GM21786 (cell line): ENCODE measurements around the gene SCYL1.

Source experiments
- ATAC-seq: cut with Tn5 transposase; IDR thresholded peaks from one replicate; pipeline ENCODE4 v1.9.1; 2021; ENCODE audit not compliant: unreplicated experiment

Gene SCYL1

DNA sequence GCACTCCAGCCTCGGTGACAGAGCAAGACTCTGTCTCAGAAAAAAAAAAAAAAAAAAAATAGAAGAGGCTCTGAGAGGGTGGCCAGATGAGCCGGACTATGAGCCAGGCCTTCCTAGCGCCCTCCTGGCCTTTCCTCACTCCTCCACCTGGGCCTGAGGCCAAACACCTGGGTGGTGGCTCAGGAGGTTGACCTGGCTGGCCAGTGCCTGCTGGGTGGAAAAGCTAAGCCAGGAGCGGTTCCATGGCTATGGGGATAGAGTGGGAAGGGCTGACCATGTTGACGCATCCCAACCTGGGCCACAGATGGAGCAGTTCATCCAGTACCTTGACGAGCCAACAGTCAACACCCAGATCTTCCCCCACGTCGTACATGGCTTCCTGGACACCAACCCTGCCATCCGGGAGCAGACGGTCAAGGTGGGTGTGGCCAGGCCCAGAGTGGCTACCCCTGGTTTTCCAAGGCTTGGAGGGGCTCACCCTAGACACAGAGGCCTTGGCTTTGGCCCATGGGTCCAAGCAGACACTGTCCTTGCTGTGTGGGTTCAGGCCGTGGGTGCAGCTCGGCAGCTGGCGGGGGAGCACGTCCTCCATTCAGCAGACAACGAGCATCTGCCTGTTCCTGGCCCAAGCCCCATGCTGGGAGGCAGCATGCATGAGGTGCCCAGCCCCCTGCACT is 7.6 kb downstream of the SCYL1 start:
- ATAC-seq, result no peak

DNA sequence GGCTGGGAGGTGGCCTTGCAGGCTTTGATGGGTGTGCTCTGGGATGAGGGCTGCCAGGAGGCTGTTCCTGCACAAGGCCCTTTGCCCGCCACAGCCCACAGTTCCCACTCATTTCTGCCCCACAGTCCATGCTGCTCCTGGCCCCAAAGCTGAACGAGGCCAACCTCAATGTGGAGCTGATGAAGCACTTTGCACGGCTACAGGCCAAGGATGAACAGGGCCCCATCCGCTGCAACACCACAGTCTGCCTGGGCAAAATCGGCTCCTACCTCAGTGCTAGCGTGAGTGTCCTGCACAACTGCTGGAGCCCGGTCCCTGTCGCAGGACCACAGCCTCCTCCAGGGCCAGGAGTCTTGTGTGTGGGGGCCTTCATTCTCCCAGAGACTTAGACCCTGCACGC is 10.2 kb downstream of the SCYL1 start:
- ATAC-seq, result no peak

DNA sequence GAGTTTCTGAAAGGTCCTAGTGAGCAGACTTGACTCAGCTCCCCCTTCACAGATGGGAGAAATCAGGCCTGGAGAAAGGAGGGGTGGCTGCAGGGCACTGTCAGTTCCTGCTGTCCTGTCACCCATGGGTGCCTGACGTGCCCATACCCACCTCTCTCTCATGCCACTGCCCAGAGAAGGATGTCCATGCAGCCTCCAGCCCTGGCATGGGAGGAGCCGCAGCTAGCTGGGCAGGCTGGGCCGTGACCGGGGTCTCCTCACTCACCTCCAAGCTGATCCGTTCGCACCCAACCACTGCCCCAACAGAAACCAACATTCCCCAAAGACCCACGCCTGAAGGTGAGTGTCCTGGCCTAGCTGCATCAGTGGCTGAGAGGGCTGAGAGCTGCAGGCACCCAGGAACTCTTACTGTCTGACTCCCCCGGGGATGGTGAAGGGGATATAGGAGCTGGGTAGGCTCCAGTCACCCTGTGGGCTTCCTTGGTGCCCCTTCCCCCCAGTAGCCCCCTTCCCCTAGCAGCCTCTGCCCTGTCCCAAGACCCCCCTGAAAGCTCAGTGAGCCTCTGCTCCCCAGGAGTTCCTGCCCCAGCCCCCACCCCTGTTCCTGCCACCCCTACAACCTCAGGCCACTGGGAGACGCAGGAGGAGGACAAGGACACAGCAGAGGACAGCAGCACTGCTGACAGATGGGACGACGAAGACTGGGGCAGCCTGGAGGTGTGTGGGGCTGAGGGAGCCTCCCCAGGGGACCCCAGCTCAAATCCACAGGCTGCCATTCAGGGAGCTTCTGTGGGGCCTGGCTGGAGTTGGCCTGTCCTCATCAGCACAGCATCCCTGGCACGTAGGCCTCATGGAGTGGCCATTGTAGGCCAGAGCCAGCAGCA is 11.8 kb downstream of the SCYL1 start:
- ATAC-seq, result no peak

DNA sequence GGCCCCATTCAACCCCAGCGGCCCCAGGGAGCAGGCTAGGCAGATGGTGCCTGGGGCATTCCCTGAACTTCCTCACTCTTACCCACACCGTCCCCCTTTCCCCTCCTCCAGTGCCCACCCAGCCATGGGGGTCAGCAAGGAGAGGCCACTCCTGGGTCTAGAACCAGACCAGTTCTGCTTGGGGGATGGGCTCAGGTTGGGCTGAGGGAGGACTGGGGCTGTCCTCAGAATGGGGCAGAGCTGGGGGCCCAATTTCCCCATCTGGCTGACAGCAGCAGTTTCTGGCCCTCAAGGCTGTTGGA is 12.4 kb downstream of the SCYL1 start:
- no peak for ATAC-seq

DNA sequence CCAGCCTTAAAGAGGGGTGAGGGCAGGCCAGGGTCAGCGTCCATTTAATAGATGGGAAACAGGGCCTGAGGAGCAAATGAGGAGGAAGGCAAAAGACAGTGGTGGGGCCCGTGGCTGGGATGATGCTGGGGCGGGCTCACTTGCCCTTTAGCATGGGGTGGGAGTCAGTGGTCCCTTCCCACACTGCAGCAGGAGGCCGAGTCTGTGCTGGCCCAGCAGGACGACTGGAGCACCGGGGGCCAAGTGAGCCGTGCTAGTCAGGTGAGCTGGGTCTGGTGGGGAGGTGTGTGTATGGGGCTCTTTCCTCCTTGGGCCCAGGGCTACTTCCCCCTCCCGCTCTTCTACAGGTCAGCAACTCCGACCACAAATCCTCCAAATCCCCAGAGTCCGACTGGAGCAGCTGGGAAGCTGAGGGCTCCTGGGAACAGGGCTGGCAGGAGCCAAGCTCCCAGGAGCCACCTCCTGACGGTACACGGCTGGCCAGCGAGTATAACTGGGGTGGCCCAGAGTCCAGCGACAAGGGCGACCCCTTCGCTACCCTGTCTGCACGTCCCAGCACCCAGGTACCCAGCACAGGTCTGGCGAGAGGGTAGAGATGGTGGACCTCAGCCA is 12.8 kb downstream of the SCYL1 start:
- no peak for ATAC-seq

DNA sequence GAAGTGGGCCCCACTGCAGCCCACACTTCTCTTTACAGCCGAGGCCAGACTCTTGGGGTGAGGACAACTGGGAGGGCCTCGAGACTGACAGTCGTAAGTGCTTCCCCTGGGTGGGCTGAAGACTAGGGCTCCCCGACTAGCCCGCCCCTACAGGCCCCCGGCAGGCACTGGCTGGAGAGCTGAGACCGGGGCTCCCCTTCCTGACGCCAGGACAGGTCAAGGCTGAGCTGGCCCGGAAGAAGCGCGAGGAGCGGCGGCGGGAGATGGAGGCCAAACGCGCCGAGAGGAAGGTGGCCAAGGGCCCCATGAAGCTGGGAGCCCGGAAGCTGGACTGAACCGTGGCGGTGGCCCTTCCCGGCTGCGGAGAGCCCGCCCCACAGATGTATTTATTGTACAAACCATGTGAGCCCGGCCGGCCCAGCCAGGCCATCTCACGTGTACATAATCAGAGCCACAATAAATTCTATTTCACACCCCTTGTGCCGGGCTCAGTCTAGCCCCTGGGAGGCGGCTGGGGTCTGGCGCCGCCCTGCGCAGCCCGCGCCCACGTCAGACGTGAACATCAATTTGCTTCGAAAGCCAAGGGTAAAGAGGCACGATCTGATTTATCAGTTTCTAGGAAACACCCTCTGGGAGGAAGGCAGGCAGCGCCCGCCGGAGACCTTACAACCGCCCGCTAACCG is 13.5 kb downstream of the SCYL1 start:
- ATAC-seq, result no peak

DNA sequence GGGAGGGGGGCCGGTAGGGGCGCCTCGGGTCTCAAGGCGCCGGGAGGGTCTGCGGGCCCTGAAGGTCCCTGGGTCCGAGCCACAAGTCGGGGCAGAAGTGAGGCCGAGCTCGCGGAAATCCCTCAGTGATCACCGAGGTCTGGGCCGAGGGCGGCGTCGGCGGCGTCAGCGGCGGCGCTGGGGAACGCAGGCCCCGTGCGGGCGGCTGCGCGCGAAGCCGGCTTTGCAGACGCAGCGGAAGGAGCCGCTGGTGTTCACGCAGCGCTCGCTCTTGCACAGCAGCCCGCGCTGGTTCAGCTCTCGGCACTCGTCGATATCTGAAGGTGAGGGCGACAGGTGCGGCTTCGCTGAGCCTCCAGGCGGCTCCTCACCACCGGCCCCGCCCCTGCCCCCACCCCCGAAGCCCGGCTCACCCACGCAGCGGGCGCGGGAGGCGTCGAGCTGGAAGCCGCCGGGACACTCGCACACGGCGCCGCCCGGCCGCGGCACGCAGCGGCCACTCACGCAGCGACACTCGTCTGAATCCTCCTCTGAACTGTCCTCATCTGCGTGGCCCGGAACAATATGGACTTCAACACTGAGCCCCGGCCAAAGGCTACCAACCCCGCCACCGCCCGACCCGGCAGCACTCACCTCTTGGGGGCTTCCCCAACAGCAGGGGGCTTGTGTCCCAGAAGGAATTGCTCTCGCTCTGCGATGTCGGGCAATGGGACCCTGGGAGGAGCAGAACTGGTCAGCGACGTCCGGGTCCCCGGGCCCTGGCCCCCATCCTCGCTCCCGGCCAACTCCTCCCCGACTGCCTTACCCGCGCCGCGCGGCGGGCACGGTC is 14.2 kb downstream of the SCYL1 start:
- ATAC-seq, result no peak

DNA sequence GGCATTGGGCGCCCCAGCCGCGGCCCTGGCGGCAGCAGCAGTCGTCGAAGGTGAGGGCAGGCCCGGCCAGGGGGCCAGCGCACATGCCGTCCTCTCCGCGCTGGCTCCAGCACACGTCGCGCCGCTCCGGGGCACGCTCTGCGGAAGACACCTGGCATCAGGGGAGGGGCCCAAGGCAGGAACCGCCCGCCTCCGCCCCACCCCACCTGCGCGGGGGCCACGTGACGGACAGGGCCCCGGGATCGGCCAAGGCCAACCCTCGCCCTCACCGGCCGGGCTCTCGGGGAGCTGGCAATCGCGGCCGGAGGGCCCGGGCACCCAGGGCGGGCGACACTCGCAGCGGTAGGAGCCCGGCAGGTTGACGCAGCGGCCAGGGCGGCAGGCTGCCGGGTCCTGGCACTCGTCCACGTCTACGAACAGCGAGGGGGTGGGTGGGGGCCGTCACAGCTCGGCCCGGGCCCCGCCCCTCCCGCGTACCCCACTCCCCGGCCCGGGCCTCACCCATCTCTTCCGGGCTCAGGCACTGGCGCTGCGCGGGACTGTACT is 14.9 kb downstream of the SCYL1 start:
- ATAC-seq, result peak; percentile 39

DNA sequence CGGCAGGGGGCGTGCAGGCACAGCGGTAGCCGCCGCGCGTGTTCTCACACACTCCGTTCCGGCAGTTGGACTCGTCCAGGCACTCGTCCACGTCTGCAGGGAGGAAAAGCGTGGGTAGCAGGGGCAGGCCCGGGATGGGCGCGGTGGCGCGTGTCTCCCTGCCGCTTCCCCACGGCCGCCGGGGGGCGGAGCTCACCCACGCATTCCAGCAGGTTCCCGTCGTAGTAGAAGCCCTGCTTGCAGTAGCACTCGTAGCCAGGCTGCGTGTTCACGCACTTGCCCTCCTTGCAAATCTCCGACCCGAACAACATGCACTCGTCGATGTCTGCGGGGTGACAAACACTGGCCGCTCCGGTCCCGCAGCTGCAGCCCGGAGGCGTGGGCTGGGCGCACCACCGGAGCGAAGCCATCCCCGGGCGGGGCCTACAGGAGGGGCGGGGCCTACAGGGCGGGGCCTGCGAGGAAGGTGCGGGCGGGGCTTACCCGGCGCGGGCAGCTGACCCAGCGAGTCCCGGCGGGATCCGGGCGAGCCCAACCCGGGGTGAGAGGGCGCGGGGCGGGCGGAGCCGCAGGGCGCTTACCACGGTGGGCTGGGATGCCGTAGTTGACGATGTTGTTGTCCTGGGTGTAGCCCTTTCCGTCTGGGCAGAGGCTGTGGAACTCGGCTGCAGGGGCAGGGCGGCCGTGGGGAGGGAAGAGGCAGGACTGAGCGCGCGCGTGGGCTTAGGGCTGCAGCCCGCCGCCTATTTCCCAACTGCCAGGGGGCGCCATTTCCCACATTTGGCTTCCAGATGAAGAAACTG is 15.6 kb downstream of the SCYL1 start:
- ATAC-seq, result peak; percentile 63

DNA sequence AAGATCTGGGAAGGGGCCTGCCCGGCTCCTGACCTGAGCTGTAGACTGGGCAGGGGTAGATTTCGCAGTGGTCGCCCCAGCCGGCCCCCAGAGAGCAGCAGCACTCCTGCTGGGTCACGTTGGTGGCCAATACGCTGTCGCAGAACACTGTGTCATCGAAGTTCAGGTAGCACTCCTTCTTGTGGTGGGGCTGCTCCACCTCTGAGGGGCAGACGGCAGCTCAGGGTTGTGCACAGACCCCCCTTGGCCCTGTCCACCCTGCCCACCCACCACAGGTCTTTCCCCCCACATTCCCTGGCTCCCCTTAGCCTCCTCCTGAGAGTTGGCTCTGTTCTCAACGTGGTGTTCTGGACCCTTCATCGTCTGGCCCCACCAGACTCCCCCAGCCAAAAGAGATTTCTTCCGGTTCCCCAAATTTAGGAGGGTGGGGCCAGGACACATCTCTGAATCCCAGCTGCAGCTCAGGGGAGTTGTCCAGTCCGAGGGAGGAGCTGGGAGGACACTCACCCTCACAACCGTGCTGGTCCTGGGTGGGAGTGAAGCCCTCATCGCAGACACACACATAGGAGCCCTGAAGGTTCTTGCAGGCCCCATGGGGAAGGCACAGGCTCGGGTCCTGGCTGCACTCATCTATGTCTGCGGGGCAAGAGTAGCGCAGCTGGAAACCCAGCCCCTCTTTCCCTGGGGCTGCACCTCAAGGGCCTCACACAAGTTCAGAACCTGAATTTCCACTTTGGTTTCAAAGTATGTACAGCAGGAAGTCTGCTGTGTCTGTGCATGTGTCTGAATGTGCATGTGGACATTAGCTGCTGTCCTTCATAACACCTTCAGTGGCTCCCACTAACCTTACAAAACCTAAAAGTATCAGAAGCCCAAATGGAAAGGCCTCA is 16.5 kb downstream of the SCYL1 start:
- ATAC-seq, result no peak

DNA sequence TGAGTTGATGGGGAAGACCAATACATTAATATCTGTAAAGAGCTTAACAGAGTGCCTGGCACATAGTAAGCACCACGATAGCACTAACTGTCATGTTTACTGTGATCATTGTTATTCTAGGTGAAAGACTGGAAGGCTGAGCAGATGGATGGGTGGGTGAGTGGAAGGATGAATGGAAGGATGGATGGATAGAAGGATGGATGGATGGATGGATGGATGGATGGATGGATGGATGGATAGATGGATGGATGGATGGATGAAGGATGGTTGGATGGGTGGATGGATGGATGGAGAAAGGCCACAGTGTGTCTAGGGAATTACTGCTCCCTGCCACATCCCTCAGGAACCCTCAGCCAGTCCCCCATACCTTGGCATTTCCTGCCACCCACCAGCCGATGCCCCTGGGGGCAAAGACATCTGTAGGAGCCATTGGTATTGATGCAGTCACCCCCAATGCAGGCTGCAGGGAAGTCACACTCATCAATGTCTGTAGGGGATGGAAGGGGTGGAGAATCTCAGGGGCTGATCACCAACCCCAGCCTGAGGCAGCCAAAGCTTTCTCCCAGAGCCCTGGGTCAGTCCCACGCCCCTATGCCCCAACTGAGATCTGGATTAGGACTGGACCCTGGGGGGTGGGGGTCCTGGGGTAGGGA is 18.0 kb downstream of the SCYL1 start:
- ATAC-seq, result no peak

DNA sequence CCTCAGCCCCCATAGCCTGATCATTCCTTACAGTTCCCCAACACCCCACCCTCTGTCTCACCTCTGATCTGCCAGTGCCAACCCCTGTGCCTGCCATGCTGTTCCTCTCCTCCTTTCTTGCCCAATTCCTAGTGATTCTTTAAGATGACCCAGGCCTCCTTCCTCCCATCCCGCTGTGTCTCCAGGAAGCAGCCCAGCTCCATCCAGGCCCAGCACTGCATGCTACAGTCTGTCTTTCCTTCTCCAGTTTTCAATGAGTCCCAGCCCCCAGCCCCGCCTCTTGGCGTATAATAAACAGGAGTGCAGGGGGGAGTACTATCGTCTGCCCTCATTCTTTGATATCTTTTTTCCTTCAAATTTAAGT is 21.0 kb downstream of the SCYL1 start:
- ATAC-seq, result no peak

DNA sequence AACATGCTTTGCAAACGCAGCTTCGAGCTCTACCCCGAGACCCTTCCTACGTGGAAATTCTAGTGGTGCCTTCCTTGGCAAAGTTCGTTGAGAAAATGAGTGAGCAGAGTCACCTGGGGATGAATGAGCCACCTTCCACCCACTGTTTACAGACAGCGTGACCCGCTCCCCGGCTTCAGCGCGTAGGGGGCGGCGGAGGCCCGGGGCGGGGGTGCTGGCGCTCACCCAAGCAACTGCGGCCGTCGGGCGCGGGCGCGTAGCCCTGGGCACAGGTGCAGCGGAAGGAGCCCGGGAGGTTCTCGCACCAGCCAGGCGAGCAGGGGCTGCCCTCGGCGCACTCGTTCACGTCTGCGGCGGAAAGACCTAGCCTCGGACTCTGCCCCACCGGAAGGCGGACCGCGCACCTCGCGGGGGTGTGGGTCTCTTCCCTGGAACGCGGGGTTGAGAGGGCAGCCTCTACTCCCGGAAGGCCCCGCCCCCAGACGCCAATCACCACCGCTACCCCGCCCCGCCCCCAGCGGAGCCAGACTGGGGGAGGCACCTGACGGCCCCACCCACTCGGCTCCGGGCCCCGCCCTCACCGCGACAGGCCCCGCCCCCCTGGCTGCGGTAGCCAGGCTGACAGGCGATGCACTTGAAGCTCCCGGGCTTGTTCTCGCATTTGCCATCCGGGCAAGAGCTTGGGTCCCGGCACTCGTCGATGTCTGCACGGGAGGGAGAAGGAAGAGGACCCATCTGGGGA is 21.5 kb downstream of the SCYL1 start:
- ATAC-seq, result peak; percentile 63

DNA sequence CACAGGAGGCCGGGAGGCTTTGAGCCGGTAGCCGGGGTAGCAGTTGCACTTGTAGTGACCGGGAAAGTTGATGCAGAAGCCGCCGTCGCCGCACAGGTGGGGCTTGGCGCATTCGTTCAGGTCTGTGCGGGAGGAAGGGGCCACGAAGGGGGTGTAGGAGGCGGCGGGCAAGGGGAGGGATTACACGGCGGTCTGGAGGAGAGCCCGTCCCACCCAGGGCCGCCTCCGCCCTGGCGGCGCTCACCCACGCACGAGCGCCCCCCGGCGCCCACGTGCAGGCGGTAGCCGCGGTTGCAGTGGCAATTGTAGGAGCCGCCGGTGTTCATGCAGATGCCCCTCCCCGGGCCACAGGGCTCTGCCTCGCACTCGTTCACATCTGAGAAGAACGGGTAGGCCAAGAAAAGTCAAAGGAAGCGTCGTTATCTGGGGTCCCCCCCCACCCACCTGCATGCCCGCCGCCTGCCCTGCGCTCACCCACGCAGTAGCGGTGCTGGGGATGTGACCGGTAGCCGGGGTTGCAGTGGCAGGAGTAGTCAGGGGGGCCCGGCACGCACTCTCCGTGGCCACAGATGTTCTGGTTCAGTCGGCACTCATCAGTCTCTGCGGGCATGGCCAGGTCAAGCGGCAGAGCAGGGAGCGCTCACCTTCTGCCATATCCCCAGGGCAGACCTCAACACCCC is 22.7 kb downstream of the SCYL1 start:
- ATAC-seq, result no peak

DNA sequence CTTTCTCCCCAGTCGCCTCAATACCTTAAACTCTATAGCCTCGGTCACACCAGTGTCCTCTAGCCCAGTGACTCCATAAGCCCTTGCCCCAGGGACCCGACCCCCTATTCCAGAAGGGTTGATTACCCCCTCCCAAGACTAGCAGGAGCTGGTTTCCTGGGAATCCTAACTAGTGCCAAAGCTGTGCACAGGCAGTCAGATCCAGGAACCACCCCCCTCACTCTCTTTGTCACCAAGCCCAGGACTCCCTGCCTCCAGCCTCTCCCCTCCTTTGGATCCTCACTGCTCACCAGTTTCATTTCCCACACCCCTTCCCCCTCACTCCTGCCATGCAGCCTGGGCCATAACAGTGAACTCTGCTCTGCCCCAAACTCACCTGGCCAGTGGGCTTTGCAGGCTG is 23.5 kb downstream of the SCYL1 start:
- ATAC-seq, result no peak

DNA sequence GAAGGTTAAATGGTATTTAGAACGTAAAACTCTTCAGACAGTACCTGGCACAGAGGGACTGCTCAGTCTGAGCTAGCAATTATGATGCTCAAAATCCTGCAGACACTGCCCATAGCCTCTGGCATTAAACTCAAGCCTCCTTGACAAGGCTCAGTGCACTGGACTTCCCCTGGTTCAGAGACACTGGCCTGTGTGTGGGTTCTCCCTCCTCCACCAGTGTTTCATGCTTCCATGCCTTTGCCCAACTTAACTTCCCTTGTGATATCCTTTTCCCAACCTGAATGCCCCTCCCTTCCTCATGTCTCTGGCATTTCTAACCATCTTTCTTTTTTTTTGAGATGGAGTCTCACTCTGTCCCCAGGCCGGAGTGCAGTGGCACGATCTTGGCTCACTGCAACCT is 24.2 kb downstream of the SCYL1 start:
- ATAC-seq, result no peak
